Hepatocyte (in vitro differentiated cells): ENCODE data around the gene LIN7C. TPM values are rescaled to one million over a fixed set of nuclear protein-coding genes. Genes with fewer than 3 reads are reported as not detected.

Source experiments
- DNase-seq: peaks from one replicate; pipeline ENCODE4 v3.0.0-alpha.2; 2016; ENCODE audit warnings: low spot score
- H2AFZ ChIP-seq: fragments of 200-600 bp; sonication (generic); 2 replicates; pipeline ENCODE4 v1.6.0; 2016; ENCODE audit warnings: antibody characterized with exemption, mild to moderate bottlenecking
- H3K27ac ChIP-seq: fragments of 200-600 bp; sonication (generic); 2 replicates; pipeline ENCODE4 v1.5.1; 2016; ENCODE audit warnings: mild to moderate bottlenecking
- H3K27me3 ChIP-seq: fragments of 200-600 bp; sonication (generic); 2 replicates; pipeline ENCODE4 v1.6.1; 2016
- H3K36me3 ChIP-seq: fragments of 200-600 bp; sonication (generic); replicated peaks from 2 replicates; pipeline ENCODE4 v1.5.1; 2016; ENCODE audit warnings: low read depth; ENCODE audit not compliant: insufficient read depth
- H3K4me1 ChIP-seq: fragments of 200-600 bp; sonication (generic); 2 replicates; pipeline ENCODE4 v1.5.1; 2016; ENCODE audit warnings: mild to moderate bottlenecking, moderate library complexity; ENCODE audit not compliant: insufficient read depth
- H3K4me2 ChIP-seq: fragments of 200-600 bp; sonication (generic); 2 replicates; pipeline ENCODE4 v1.6.0; 2016
- H3K4me3 ChIP-seq: fragments of 200-600 bp; sonication (generic); 2 replicates; pipeline ENCODE4 v1.5.1; 2016; ENCODE audit warnings: mild to moderate bottlenecking
- H3K79me2 ChIP-seq: fragments of 200-600 bp; sonication (generic); 2 replicates; pipeline ENCODE4 v1.6.0; 2017; ENCODE audit warnings: mild to moderate bottlenecking
- H3K9me2 ChIP-seq: fragments of 200-600 bp; sonication (generic); replicated peaks from 2 replicates; pipeline ENCODE4 v1.6.0; 2017; ENCODE audit warnings: mild to moderate bottlenecking; ENCODE audit not compliant: insufficient read depth
- H3K9me3 ChIP-seq: fragments of 200-600 bp; sonication (generic); 2 replicates; pipeline ENCODE4 v1.5.1; 2016; ENCODE audit warnings: low read depth, mild to moderate bottlenecking
- H4K20me1 ChIP-seq: fragments of 200-600 bp; sonication (generic); 2 replicates; pipeline ENCODE4 v1.6.0; 2016; ENCODE audit warnings: mild to moderate bottlenecking; ENCODE audit not compliant: insufficient read depth, poor library complexity, severe bottlenecking
- EZH2 ChIP-seq: fragments of 200-600 bp; sonication (generic); IDR thresholded peaks from 2 replicates; pipeline ENCODE4 v1.6.1; 2016; ENCODE audit warnings: antibody characterized with exemption, mild to moderate bottlenecking, borderline replicate concordance
- EZH2phosphoT487 ChIP-seq: fragments of 200-600 bp; sonication (generic); IDR thresholded peaks from one replicate; pipeline ENCODE4 v1.6.1; 2018; ENCODE audit warnings: antibody characterized with exemption, mild to moderate bottlenecking, low read depth, moderate library complexity; ENCODE audit not compliant: unreplicated experiment, severe bottlenecking
- WGBS: methylation state at CpG from one replicate; pipeline ENCODE4 v1.1.6; 2016; ENCODE audit warnings: low lambda C conversion rate; ENCODE audit errors: missing lambda C conversion rate; 5-methylcytosine and 5-hydroxymethylcytosine counted together
- polyA plus RNA-seq: library from polyadenylated mRNA; unstranded; fragments of >200 nt; fragmentation: Nextera tagmentation; extraction: Ambion mirVana; gene quantifications from 2 replicates; pipeline ENCODE4 v1.2.1, GENCODE V29; 2016
- total RNA-seq: library from RNA; depleted of rRNA; stranded (reverse); fragments of >200 nt; gene quantifications from 2 replicates; pipeline ENCODE4 v1.2.3, GENCODE V29; 2014
- TF ChIP-seq, protein P1 (sequence below): fragments of 200-600 bp; sonication (generic); IDR thresholded peaks from 2 replicates; pipeline ENCODE4 v1.5.1; 2016; ENCODE audit warnings: antibody characterized with exemption, mild to moderate bottlenecking; ENCODE audit not compliant: poor library complexity

The LIN7C gene
- total and polyA plus RNA-seq, 2 experiments from 2014 or later: 22.4 to 55.5 TPM

DNA sequence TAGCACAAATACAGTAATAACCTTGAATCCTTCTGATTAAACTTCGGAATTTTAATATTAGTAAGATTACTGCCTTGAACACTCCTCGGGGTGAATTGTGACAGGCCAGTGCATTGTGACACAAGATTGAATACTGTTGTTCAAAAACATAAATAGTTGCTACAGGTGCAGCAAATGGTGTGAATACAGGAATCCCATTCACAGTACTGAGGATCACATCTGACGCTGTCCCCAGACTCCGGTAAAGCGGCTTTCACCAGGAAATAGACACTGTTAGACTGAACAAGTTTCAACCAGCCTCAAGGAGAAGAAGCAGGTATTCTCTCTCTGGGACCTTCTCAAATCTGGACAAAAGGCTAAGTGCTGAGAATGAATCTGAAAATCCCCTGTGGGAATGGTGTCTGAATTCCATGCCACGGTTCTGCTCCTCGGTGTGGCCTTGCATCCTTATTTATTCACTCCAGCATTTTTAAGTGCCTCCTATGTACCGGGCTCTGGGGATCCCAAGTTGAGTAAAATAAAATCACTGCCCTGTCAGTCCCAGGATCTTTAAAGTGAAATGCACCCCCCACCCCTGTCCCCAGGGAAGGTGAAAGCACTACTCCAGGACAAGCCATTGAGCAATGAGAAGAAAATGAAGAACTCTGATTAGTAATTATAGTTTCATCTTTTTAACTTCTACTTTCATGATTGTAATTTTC, 37.4 kb downstream of the LIN7C start:
- 57% methylated on average over 8 of the region's 8 CpGs for whole genome bisulfite sequencing
- Histone ChIP-seq H3K36me3 (no peaks in the 10 kb centered on the region), H3K9me3 (no peaks in the 10 kb centered on the region), H3K27me3 (no peaks in the 10 kb centered on the region), H3K4me3 (peak overlapping the region; percentile 84), H3K79me2 (peaks cover 75% of the 10 kb centered on the region), H2AFZ (no peak overlapping the region), H3K4me1 (peaks cover 51% of the 10 kb centered on the region), H3K9me2 (no peaks in the 10 kb centered on the region), H3K27ac (peak overlapping the region; percentile 89), H4K20me1 (peaks cover 17% of the 10 kb centered on the region), H3K4me2 (peak overlapping the region; percentile 91)
- no peak for DNase-seq
- no peak for TF ChIP-seq EZH2phosphoT487
- TF ChIP-seq, protein P1, sequence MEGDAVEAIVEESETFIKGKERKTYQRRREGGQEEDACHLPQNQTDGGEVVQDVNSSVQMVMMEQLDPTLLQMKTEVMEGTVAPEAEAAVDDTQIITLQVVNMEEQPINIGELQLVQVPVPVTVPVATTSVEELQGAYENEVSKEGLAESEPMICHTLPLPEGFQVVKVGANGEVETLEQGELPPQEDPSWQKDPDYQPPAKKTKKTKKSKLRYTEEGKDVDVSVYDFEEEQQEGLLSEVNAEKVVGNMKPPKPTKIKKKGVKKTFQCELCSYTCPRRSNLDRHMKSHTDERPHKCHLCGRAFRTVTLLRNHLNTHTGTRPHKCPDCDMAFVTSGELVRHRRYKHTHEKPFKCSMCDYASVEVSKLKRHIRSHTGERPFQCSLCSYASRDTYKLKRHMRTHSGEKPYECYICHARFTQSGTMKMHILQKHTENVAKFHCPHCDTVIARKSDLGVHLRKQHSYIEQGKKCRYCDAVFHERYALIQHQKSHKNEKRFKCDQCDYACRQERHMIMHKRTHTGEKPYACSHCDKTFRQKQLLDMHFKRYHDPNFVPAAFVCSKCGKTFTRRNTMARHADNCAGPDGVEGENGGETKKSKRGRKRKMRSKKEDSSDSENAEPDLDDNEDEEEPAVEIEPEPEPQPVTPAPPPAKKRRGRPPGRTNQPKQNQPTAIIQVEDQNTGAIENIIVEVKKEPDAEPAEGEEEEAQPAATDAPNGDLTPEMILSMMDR: no peak
- TF ChIP-seq EZH2: no peak

DNA sequence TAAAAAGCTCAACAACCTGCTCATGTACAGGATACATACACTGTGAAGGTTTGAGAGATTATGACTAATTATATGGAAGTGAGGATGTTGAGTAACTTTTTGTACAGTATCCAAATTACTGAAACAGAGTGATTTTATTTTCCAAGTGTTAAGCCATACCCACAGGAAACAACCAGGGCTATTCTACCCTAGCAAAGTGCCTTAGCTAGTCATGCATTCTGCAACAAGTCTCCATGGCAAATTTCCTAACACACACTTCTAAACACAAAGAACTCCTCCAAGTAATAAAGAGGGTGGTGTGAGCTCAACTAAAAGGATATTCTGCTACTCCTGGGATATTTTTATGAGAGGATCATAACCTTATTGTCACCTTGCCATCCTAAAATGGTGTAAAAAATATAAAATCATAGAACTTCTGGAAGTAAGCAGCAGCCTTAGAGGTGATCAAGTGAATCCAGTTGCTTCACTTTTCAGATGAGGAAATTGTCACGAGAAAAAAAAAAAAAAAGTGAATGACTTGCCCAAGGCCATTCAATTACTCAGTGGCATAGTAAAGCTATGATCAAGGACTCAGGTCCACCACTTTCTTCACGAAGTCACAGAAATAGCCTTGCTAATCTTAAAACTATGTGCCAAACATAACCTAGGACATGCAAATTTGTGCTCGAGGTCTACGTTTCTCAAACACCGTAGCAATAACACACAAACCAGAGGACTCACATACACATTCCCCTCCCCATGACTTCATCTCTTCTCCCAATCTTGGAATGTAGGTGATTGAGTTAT, 38.2 kb downstream of the LIN7C start:
- WGBS: 67% methylated on average over 5 of the region's 5 CpGs
- Histone ChIP-seq H3K9me2 (no peaks in the 10 kb centered on the region), H3K79me2 (peaks cover 83% of the 10 kb centered on the region), H3K4me1 (peaks cover 55% of the 10 kb centered on the region), H3K9me3 (no peaks in the 10 kb centered on the region), H2AFZ (no peak overlapping the region), H3K36me3 (no peaks in the 10 kb centered on the region), H3K4me3 (peak overlapping the region; percentile 84), H4K20me1 (peaks cover 17% of the 10 kb centered on the region), H3K27me3 (no peaks in the 10 kb centered on the region), H3K27ac (peak overlapping the region; percentile 89), H3K4me2 (peak overlapping the region; percentile 91)
- TF ChIP-seq EZH2phosphoT487 (no peak), EZH2 (no peak)
- TF ChIP-seq, protein P1: no peak
- peak; percentile 25 for DNase-seq

DNA sequence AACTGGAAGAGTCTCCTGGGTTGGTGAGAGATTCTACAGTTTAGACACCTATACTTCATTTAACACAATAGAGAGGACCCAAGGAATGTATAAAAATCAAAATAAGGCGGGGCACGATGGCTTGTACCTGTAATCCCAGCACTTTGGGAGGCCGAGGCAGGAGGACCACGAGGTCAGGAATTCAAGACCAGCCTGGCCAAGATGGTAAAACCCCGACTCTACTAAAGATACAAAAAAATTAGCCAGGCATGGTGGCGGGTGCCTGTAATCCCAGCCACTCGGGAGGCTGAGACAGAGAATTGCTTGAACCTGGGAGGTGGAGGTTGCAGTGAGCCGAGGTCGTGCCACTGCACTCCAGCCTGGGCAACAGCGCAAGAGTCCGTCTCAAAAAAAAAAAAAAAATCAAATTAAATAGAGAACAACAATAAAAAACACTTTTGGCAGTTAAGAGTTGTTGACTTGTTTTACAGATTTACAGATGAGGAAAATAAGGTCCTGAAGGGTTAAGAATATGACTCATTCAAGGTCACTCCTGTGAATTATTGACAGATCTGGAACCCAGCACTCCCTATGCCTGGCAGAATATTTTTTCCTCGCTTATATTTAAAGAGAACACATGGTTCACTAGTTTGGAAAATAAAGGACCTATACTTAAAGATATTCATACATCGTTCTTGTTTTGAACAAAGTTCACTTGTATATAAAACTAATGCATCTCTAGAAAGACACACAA, 39.2 kb downstream of the LIN7C start:
- Histone ChIP-seq H3K4me1 (peaks cover 52% of the 10 kb centered on the region), H3K9me2 (no peaks in the 10 kb centered on the region), H3K4me3 (no peak overlapping the region), H3K27me3 (no peaks in the 10 kb centered on the region), H2AFZ (no peak overlapping the region), H3K9me3 (no peaks in the 10 kb centered on the region), H3K36me3 (no peaks in the 10 kb centered on the region), H4K20me1 (peaks cover 17% of the 10 kb centered on the region), H3K4me2 (peak overlapping the region; percentile 91), H3K79me2 (peaks cover 93% of the 10 kb centered on the region), H3K27ac (peak overlapping the region; percentile 89)
- TF ChIP-seq, protein P1: no peak
- no peak for TF ChIP-seq EZH2phosphoT487
- TF ChIP-seq EZH2: no peak
- no peak for DNase-seq
- WGBS: 90% methylated on average over 13 of the region's 13 CpGs
